H1 (cell line): Measurements from ENCODE around the gene CERS1. TPM values are rescaled to one million over a fixed set of nuclear protein-coding genes. Genes with fewer than 3 reads are reported as not detected.

Source experiments
- CTCF ChIA-PET: fragments of 300-600 bp; sonication (Branson Sonifier 250); formaldehyde crosslinking; loops from one replicate; lab custom pipeline; 2021; ENCODE audit not compliant: partially characterized antibody; lab: Charles Lee
- POLR2A ChIA-PET: fragments of 300-600 bp; sonication (Branson Sonifier 250); formaldehyde crosslinking; loops from one replicate; lab custom pipeline; 2021; ENCODE audit warnings: inconsistent platforms; ENCODE audit not compliant: partially characterized antibody; lab: Charles Lee
- DNase-seq, 2 experiments: peaks; one replicate each; pipeline versions ENCODE4 v3.0.0 to v3.0.0-alpha.2; 2010 to 2022; ENCODE audit warnings: low spot score in 2 of 2, low read depth in 1 of 2, mixed read lengths in 1 of 2
- FAIRE-seq: peaks from 2 replicates; lab custom pipeline; 2011; peaks lifted over from hg19 to GRCh38; lab: Jason Lieb, UNC
- H2AFZ ChIP-seq: 2 replicates; pipeline ENCODE4 v1.8.1; 2012; ENCODE audit warnings: low read length, inconsistent platforms
- H2AK5ac ChIP-seq: 2 replicates; pipeline ENCODE4 v1.6.1; 2013; ENCODE audit warnings: low read depth, low read length
- H2BK120ac ChIP-seq: replicated peaks from 2 replicates; pipeline ENCODE3; 2013; ENCODE audit warnings: low read depth, low read length, inconsistent platforms
- H2BK12ac ChIP-seq: 2 replicates; pipeline ENCODE4 v1.6.1; 2013; ENCODE audit warnings: low read depth, low read length
- H2BK15ac ChIP-seq: 2 replicates; pipeline ENCODE4 v1.6.1; 2013; ENCODE audit warnings: low read length
- H2BK20ac ChIP-seq: 2 replicates; pipeline ENCODE4 v1.6.1; 2013; ENCODE audit warnings: low read length
- H2BK5ac ChIP-seq: 2 replicates; pipeline ENCODE4 v1.6.1; 2013; ENCODE audit warnings: low read depth, low read length
- H3K14ac ChIP-seq: 2 replicates; pipeline ENCODE4 v1.6.1; 2013; ENCODE audit warnings: inconsistent platforms; ENCODE audit not compliant: insufficient read length
- H3K18ac ChIP-seq: 2 replicates; pipeline ENCODE4 v1.6.1; 2013; ENCODE audit warnings: low read length; ENCODE audit errors: extremely low read depth
- H3K23ac ChIP-seq: 2 replicates; pipeline ENCODE4 v1.6.1; 2013; ENCODE audit warnings: inconsistent platforms; ENCODE audit not compliant: insufficient read length
- H3K23me2 ChIP-seq: 2 replicates; pipeline ENCODE4 v1.6.1; 2013; ENCODE audit warnings: low read depth, low read length
- H3K27ac ChIP-seq: 2 replicates; pipeline ENCODE4 v1.6.1; 2011; ENCODE audit warnings: low read depth, low read length, inconsistent platforms
- H3K27me3 ChIP-seq, 4 experiments: replicated peaks in 1 of 4; 1 replicate in 1 of 4; 2 replicates in 3 of 4; pipeline versions ENCODE4 v1.6.1 to v1.8.1; 2011 to 2013; ENCODE audit warnings: low read length in 3 of 4, mild to moderate bottlenecking in 3 of 4, inconsistent platforms in 2 of 4, mixed read lengths in 2 of 4, moderate library complexity in 1 of 4; ENCODE audit not compliant: control insufficient read depth in 3 of 4, insufficient read depth in 3 of 4; ENCODE audit errors: extremely low read depth in 1 of 4
- H3K36me3 ChIP-seq, 4 experiments: 2 replicates each; pipeline versions ENCODE4 v1.6.1 to v1.8.1; 2011 to 2013; ENCODE audit warnings: mild to moderate bottlenecking in 4 of 4, low read length in 3 of 4, moderate library complexity in 2 of 4, control low read depth in 1 of 4, inconsistent platforms in 1 of 4; ENCODE audit not compliant: insufficient read depth in 4 of 4, control insufficient read depth in 2 of 4
- H3K4ac ChIP-seq: replicated peaks from 2 replicates; pipeline ENCODE3; 2013; ENCODE audit warnings: low read length, low read depth, mixed read lengths, inconsistent platforms; ENCODE audit not compliant: insufficient read length
- H3K4me1 ChIP-seq, 4 experiments: replicated peaks in 1 of 4; 1 replicate in 1 of 4; 2 replicates in 3 of 4; pipeline versions ENCODE4 v1.6.1 to v1.8.1; 2011 to 2013; ENCODE audit warnings: low read length in 3 of 4, inconsistent platforms in 2 of 4, mixed read lengths in 1 of 4; ENCODE audit not compliant: insufficient read depth in 4 of 4, control insufficient read depth in 3 of 4
- H3K4me2 ChIP-seq, 2 experiments: 2 replicates each; pipeline versions ENCODE4 v1.6.1 to v1.8.1; 2011 to 2013; ENCODE audit warnings: low read depth in 2 of 2, low read length in 2 of 2, control low read depth in 1 of 2, inconsistent platforms in 1 of 2, mild to moderate bottlenecking in 1 of 2; ENCODE audit not compliant: insufficient read depth in 1 of 2
- H3K4me3 ChIP-seq, 4 experiments: fragments of 200-600, 300-600 bp in 1 of 4; sonication (generic), shearing (Covaris generic), sonication (Bioruptor Twin) in 1 of 4; 2 replicates each; pipeline versions ENCODE4 v1.5.1 to v1.8.1; 2011 to 2016; ENCODE audit warnings: low read length in 4 of 4, low read depth in 3 of 4, control low read depth in 2 of 4, inconsistent platforms in 2 of 4, mild to moderate bottlenecking in 2 of 4, mixed read lengths in 1 of 4, moderate library complexity in 1 of 4; ENCODE audit not compliant: insufficient read depth in 2 of 4; ENCODE audit errors: extremely low read depth in 1 of 4
- H3K56ac ChIP-seq: replicated peaks from 2 replicates; pipeline ENCODE3; 2013; ENCODE audit warnings: low read depth, mild to moderate bottlenecking, mixed read lengths, low read length, inconsistent platforms; ENCODE audit not compliant: insufficient read length
- H3K79me1 ChIP-seq: 2 replicates; pipeline ENCODE4 v1.6.1; 2013; ENCODE audit warnings: low read depth, low read length, control low read depth
- H3K79me2 ChIP-seq, 2 experiments: 2 replicates each; pipeline versions ENCODE4 v1.6.1 to v1.8.1; 2012 to 2013; ENCODE audit warnings: low read length in 2 of 2, mild to moderate bottlenecking in 2 of 2, inconsistent platforms in 1 of 2; ENCODE audit not compliant: insufficient read depth in 2 of 2, control insufficient read depth in 1 of 2
- H3K9ac ChIP-seq, 4 experiments: replicated peaks in 1 of 4; 1 replicate in 1 of 4; 2 replicates in 3 of 4; pipeline versions ENCODE4 v1.6.1 to v1.8.1; 2011 to 2013; ENCODE audit warnings: low read depth in 3 of 4, low read length in 3 of 4, control low read depth in 2 of 4, mild to moderate bottlenecking in 2 of 4, moderate library complexity in 2 of 4, inconsistent platforms in 1 of 4; ENCODE audit errors: extremely low read depth in 1 of 4
- H3K9me3 ChIP-seq, 2 experiments: 2 replicates each; pipeline versions ENCODE4 v1.6.1 to v1.8.1; 2012 to 2013; ENCODE audit warnings: mild to moderate bottlenecking in 2 of 2, moderate library complexity in 2 of 2, control low read depth in 1 of 2, inconsistent platforms in 1 of 2, low read depth in 1 of 2, low read length in 1 of 2, mixed read lengths in 1 of 2; ENCODE audit not compliant: insufficient read depth in 2 of 2
- H4K20me1 ChIP-seq, 2 experiments: replicated peaks in 1 of 2; 2 replicates each; pipeline versions ENCODE3 to v1.8.1; 2011 to 2013; ENCODE audit warnings: inconsistent platforms in 2 of 2, low read length in 2 of 2, mild to moderate bottlenecking in 1 of 2; ENCODE audit not compliant: insufficient read depth in 2 of 2, control insufficient read depth in 1 of 2
- H4K5ac ChIP-seq: 2 replicates; pipeline ENCODE4 v1.6.1; 2013; ENCODE audit warnings: low read length, low read depth, mixed read lengths, inconsistent platforms; ENCODE audit not compliant: insufficient read length
- H4K8ac ChIP-seq: 2 replicates; pipeline ENCODE4 v1.8.0; 2013; ENCODE audit warnings: mild to moderate bottlenecking, moderate library complexity, low read length, inconsistent platforms; ENCODE audit not compliant: insufficient read depth; ENCODE audit errors: extremely low read depth
- H4K91ac ChIP-seq: replicated peaks from 2 replicates; pipeline ENCODE3; 2013; ENCODE audit warnings: low read length, mixed read lengths, inconsistent platforms; ENCODE audit not compliant: insufficient read length
- CREB1 ChIP-seq: IDR thresholded peaks from 2 replicates; pipeline ENCODE4 v1.6.1; 2012; ENCODE audit warnings: inconsistent platforms
- HDAC6 ChIP-seq: IDR thresholded peaks from one replicate; pipeline ENCODE4 v1.7.1; 2012; ENCODE audit warnings: low read depth, mild to moderate bottlenecking, inconsistent platforms, low read length, moderate library complexity
- RAD21 ChIP-seq, 2 experiments: IDR thresholded peaks in 1 of 2; conservative IDR thresholded peaks in 1 of 2; 2 replicates each; pipeline ENCODE4 v1.6.1; 2011; ENCODE audit warnings: low read depth in 2 of 2, low read length in 2 of 2, improper control_type of control experiment in 1 of 2, inconsistent platforms in 1 of 2, mild to moderate bottlenecking in 1 of 2, moderate library complexity in 1 of 2
- RFX5 ChIP-seq: IDR thresholded peaks from 2 replicates; pipeline ENCODE4 v1.6.1; 2011; ENCODE audit warnings: low read depth, low read length, improper control_type of control experiment, borderline replicate concordance
- SIRT6 ChIP-seq: IDR thresholded peaks from one replicate; pipeline ENCODE4 v1.7.1; 2012; ENCODE audit warnings: low read length, inconsistent platforms
- TAF7 ChIP-seq: optimal IDR thresholded peaks from 2 replicates; pipeline ENCODE3; 2011; ENCODE audit warnings: low read depth, mild to moderate bottlenecking, inconsistent platforms, low read length, moderate library complexity, borderline replicate concordance
- USF2 ChIP-seq: IDR thresholded peaks from 2 replicates; pipeline ENCODE4 v1.6.1; 2011; ENCODE audit warnings: low read length, improper control_type of control experiment
- WGBS, 2 experiments: shearing (Covaris generic) in 1 of 2; methylation state at CpG; one replicate each; pipeline versions ENCODE4 v1.1.6 to v1.1.7; 2013 to 2015; ENCODE audit warnings: low lambda C conversion rate in 2 of 2, mixed read lengths in 2 of 2, inconsistent platforms in 1 of 2, low coverage in 1 of 2, missing lambda C conversion rate in 1 of 2; ENCODE audit not compliant: insufficient replicate concordance in 2 of 2, insufficient coverage in 1 of 2, insufficient read length in 1 of 2; ENCODE audit errors: extremely low coverage in 1 of 2, missing lambda C conversion rate in 1 of 2; 5-methylcytosine and 5-hydroxymethylcytosine counted together
- polyA plus RNA-seq, 7 experiments: library from polyadenylated mRNA; depleted of rRNA in 3 of 7; stranded (reverse) in 5 of 7; unstranded in 2 of 7; fragments of >200 nt in 5 of 7; fragments of 200-250 nt in 2 of 7; gene quantifications; 1 replicate in 5 of 7; 2 replicates in 1 of 7; 4 replicates in 1 of 7; pipeline versions ENCODE4 v1.2.1 to v1.2.3, GENCODE V29; 2011 to 2013; ENCODE audit warnings: missing spikeins in 2 of 7, mixed read lengths in 2 of 7
- total RNA-seq: library from RNA; stranded (reverse); fragmentation: NEBNext Ultra II Directional; extraction: Animal tissue kit (Norgen Biotek cat#: 25700); gene quantifications from 2 replicates; pipeline ENCODE4 v1.2.1, GENCODE V29; 2021

CERS1 gene
- total and polyA plus RNA-seq, 2 of the 8 experiments (the other 6 are each of a cell fraction or from before 2014, with no cell fraction given) = 18.6 to 51.0 TPM

- no peak for DNase-seq
- Histone ChIP-seq H3K79me2 (peaks cover under 1 to 12% of the 10 kb centered on the region in 2 experiments; a peak in 3 of 4 replicates), H3K36me3 (peaks cover 0 to 13% (median 2%) of the 10 kb centered on the region in 4 experiments; a peak in 3 of 8 replicates), H4K5ac (no peak overlapping the region), H2BK5ac (no peak overlapping the region), H4K20me1 (peaks cover 6 to 18% of the 10 kb centered on the region in 2 experiments), H2BK12ac (no peak overlapping the region), H3K4me1 (peaks cover 0 to 2% (median under 1%) of the 10 kb centered on the region in 4 experiments; a peak in 1 of 7 replicates), H2BK120ac (no peak overlapping the region), H3K4ac (no peak overlapping the region), H3K4me3 (no peak overlapping the region), H3K27ac (no peak overlapping the region), H2BK15ac (no peak overlapping the region), H2BK20ac (no peak overlapping the region), H3K9ac (no peak overlapping the region), H4K91ac (no peak overlapping the region), H2AFZ (no peak overlapping the region), H3K18ac (no peak overlapping the region), H3K9me3 (no peaks in the 10 kb centered on the region), H3K27me3 (no peaks in the 10 kb centered on the region), H3K23ac (no peak overlapping the region), H3K23me2 (peaks cover 1% of the 10 kb centered on the region; the same call in 1 of the 2 replicates), H3K56ac (no peak overlapping the region), H2AK5ac (no peak overlapping the region), H4K8ac (no peak overlapping the region), H3K4me2 (no peak overlapping the region), H3K79me1 (peaks cover 8% of the 10 kb centered on the region), H3K14ac (no peak overlapping the region)
- no peak for FAIRE-seq
- TF ChIP-seq TAF7 (no peak), HDAC6 (no peak), CREB1 (no peak), RAD21 (IDR thresholded peaks at IDR 0.05 in 1 of 2, conservative IDR thresholded peaks at IDR 0.05 in 1 of 2; ENCODE audit: low read depth in 2 of 2, low read length in 2 of 2) (no peak), RFX5 (no peak), USF2 (no peak), SIRT6 (no peak)
- POLR2A ChIA-PET = interaction anchor here (0.9 to 1.7 kb wide), 8 partner anchors 9 to 24 kb away, joined by 3 to 5 read pairs (median 3); partner anchors contain the start of gene CERS1
- 95% methylated on average over 4 of the region's 5 CpGs; no CpG with 5 or more reads in 1 of the 2 experiments for WGBS, 2 experiments
- CTCF ChIA-PET = interaction anchor here (0.7 to 2.5 kb wide), 4 partner anchors 12 to 415 kb away, joined by 3 to 11 read pairs (median 4); no protein-coding TSS in a partner anchor
Measured at GRCh38 chr19:18913466-18913865, 17.5 kb upstream of the CERS1 start.
